HUES64 (cell line): ENCODE data around the gene TBC1D14.
"Not testable (repeated sequence)": the region's sequence is repeated elsewhere in the genome, so short reads cannot be mapped to it uniquely, and the experiment has no call there.

Experiments
- H3K27ac ChIP-seq: 2 replicates; pipeline ENCODE4 v1.7.0; 2013; ENCODE audit warnings: low read depth, low read length, inconsistent platforms
- H3K27me3 ChIP-seq: 2 replicates; pipeline ENCODE4 v1.6.1; 2013; ENCODE audit warnings: mild to moderate bottlenecking, low read length; ENCODE audit not compliant: insufficient read depth
- H3K36me3 ChIP-seq: 2 replicates; pipeline ENCODE4 v1.6.1; 2013; ENCODE audit warnings: mild to moderate bottlenecking, low read length; ENCODE audit not compliant: insufficient read depth
- H3K4me1 ChIP-seq: 2 replicates; pipeline ENCODE4 v1.6.1; 2013; ENCODE audit warnings: mild to moderate bottlenecking, low read length, moderate library complexity; ENCODE audit not compliant: insufficient read depth
- H3K4me3 ChIP-seq: 2 replicates; pipeline ENCODE4 v1.5.1; 2013; ENCODE audit warnings: mild to moderate bottlenecking, low read length, moderate library complexity
- H3K9ac ChIP-seq: 2 replicates; pipeline ENCODE4 v1.6.1; 2013; ENCODE audit warnings: mild to moderate bottlenecking, low read depth, low read length
- H3K9me3 ChIP-seq: 2 replicates; pipeline ENCODE4 v1.6.1; 2013; ENCODE audit warnings: low read depth, low read length; ENCODE audit not compliant: insufficient read depth
- WGBS: fragments of 150-250, 120-280 bp; methylation state at CpG from one replicate; pipeline ENCODE4 v1.1.7; 2013; ENCODE audit warnings: missing lambda C conversion rate; 5-methylcytosine and 5-hydroxymethylcytosine counted together

TBC1D14 gene

DNA sequence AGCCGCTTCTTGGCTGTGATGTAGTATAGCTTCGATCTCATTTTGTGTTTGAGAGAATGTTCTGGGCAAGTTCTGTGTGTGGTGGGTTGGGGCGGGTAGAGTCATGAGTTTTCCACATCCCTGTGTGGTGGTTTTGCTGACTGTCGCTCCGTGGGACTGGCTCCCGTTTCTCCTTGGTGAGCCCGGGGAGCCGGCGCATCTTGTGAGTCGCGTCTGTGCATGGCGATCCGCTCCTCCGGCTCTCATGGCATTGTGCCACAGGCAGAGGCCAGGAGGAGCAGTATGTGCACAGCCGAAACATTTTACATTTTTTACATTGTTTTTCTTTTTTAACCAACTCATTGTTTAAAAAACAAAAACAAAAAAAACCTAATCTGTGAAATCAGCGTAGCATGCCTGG is 27.7 kb upstream of the TBC1D14 start:
- WGBS, result 95% methylated on average over 16 of the region's 16 CpGs
- H3K27ac ChIP-seq, result no peak overlapping the region
- H3K4me3 ChIP-seq, result no peak overlapping the region
- no peaks in the 10 kb centered on the region for H3K9me3 ChIP-seq
- no peaks in the 10 kb centered on the region; the same call in 1 of the 2 replicates for H3K4me1 ChIP-seq
- peaks cover 61% of the 10 kb centered on the region for H3K36me3 ChIP-seq
- H3K27me3 ChIP-seq, result no peaks in the 10 kb centered on the region
- H3K9ac ChIP-seq, result no peak overlapping the region

DNA sequence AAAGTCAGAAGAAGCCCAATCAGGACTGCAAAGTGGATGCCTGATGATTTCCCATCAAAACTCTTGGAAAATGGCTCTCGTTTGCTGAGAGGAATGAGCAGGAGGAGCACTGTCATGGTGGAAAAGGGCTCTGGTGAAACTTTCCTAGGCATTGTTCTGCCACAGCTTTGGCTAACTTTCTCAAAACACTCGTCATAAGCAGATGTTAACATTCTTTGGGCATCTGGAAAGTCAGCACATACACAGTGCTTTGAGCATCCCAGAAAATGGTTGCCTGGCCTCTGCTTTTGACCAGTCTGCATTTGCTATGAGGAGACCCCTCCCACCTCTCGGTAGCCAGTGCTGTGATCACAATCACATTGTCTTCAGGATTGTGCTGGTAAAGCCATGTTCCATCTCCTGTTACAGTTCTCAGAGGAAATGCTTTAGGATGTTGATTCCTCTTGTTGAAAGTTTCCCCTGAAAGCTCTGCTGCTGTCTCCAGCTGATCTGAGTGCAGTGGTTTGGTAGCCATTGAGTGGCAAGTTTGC is 25.2 kb upstream of the TBC1D14 start:
- no peaks in the 10 kb centered on the region; the same call in 1 of the 2 replicates for H3K4me1 ChIP-seq
- no peak overlapping the region for H3K27ac ChIP-seq
- H3K4me3 ChIP-seq, result no peak overlapping the region
- no peaks in the 10 kb centered on the region for H3K27me3 ChIP-seq
- WGBS, result 75% methylated on average over 3 of the region's 3 CpGs
- no peak overlapping the region for H3K9ac ChIP-seq
- H3K36me3 ChIP-seq, result peaks cover 38% of the 10 kb centered on the region
- H3K9me3 ChIP-seq, result no peaks in the 10 kb centered on the region

DNA sequence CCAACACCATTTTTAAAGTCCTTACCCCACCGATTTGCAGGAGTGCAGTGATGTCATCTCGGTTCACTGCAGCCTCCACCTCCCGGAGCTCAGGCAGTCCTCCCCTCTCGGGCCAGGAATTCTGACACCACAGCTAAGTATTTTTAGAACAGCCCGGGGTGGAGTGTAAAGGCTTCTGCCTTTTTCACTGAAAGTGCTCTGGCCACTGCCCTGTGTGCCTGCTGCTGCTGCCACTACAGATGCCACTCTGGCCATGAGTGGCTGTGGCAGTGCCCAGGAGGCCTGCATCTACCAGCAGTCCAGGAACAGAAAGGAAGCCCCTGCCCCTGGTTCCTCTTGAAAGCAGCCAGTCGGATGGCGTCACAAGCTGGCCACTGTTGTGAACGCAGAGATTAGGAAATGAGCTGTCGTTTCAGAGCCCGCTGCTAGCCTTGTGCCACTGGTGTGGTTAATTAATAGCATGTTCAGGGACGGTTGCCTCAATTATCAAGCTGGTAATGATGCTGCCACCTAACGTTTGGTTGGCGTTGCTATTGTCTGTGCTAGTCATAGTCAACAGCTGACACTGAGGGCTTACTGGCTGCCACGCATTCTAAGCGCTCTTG is 23.6 kb upstream of the TBC1D14 start:
- no peaks in the 10 kb centered on the region; the same call in 1 of the 2 replicates for H3K4me1 ChIP-seq
- H3K36me3 ChIP-seq, result peaks cover 27% of the 10 kb centered on the region
- no peaks in the 10 kb centered on the region for H3K27me3 ChIP-seq
- H3K4me3 ChIP-seq, result no peak overlapping the region
- 80% methylated on average over 15 of the region's 15 CpGs for WGBS
- no peaks in the 10 kb centered on the region for H3K9me3 ChIP-seq
- no peak overlapping the region; the same call in 1 of the 2 replicates for H3K27ac ChIP-seq
- H3K9ac ChIP-seq, result no peak overlapping the region

DNA sequence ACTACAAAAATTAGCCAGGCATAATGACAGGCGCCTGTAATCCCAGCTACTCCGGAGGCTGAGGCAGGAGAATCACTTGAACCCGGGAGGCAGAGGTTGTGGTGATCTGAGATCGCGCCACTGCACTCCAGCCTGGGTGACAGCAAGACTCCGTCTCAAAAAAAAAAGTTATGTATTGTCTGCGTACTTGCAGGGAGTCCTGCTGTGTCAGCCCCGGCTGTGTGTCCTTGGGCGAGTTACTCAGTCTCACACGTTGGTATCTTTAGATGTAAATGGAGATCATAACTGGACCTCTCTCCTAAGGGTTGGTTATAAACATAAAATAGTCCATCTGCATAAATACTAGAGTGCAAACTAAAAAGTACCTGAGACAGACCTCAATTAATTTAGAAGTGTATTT is 22.7 kb upstream of the TBC1D14 start:
- Histone ChIP-seq H3K9me3 (no peaks in the 10 kb centered on the region), H3K4me1 (no peaks in the 10 kb centered on the region; the same call in 1 of the 2 replicates), H3K36me3 (peaks cover 18% of the 10 kb centered on the region), H3K9ac (no peak overlapping the region), H3K27ac (no peak overlapping the region), H3K4me3 (no peak overlapping the region), H3K27me3 (no peaks in the 10 kb centered on the region)
- 86% methylated on average over 10 of the region's 10 CpGs for WGBS

DNA sequence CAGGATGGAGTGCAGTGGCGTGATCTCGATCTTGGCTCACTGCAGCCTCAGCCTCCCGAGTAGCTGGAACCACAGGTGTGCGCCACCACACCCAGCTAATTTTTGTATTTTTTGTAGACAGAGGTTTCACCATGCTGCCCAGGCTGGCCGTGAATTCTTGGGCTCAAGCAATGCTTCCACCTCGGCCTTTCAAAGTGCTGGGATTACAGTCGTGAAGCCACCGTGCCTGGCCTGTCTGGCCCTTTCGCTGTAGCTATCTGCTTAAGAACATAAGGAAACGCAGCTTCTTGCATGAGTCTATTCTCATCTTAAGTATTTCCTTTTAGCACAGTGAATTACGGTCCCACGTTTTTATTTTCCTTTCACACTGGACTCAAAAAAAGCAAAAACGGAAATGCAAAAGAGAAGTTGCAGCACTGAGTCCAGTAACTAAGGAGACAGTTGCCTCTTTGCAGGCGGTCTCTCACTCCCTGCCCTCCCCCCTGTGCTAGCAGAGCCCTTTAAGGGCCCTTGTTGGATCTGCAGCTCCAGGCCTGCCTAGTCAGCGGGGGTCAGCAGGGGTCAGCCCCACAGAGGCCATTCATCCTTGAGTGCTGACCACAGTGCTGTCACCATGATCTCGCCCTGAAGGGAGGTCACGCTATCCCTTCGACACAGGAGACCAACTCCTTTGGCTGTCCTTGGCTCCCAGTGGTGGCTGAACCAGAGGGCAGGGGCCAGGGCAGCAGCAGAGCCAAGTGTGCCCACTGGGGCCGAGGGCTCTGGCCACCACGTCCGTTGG is 21.8 kb upstream of the TBC1D14 start:
- Histone ChIP-seq H3K4me1 (no peaks in the 10 kb centered on the region; the same call in 1 of the 2 replicates), H3K27me3 (no peaks in the 10 kb centered on the region), H3K36me3 (peaks cover 9% of the 10 kb centered on the region), H3K9me3 (no peaks in the 10 kb centered on the region), H3K27ac (no peak overlapping the region), H3K9ac (no peak overlapping the region), H3K4me3 (no peak overlapping the region)
- WGBS, result 91% methylated on average over 21 of the region's 21 CpGs

DNA sequence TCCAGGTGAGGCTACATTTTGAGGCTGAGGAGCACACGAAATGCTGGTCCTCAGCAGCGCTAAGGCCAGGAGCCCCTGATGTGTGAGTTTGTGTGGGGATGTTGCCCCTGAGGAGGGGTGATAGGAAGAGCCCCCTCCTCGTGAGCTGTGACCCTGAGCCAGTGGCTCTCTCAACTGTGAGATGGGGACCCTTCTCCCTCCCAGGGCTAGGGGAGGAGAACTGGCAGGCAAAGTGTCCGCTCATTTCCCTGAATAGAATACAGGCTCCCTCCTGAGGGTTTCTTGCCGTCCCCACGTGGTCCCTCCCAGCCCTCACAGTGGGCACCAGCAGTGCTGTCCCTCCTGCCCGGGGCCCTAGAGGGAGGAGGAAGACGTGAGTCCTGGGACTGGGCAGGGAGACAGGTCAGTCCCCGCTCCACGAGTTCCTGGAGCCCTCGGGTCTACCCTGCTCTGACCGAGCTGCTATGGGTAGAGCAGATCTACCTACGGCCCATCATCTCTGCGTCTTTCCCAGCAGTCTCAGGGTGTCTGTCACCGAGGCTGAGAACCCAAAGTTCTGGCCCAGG is 21.0 kb upstream of the TBC1D14 start:
- no peak overlapping the region for H3K9ac ChIP-seq
- H3K4me1 ChIP-seq, result no peaks in the 10 kb centered on the region; the same call in 1 of the 2 replicates
- no peaks in the 10 kb centered on the region for H3K27me3 ChIP-seq
- H3K27ac ChIP-seq, result no peak overlapping the region
- H3K36me3 ChIP-seq, result peaks cover 2% of the 10 kb centered on the region; the same call in 1 of the 2 replicates
- no peaks in the 10 kb centered on the region for H3K9me3 ChIP-seq
- 83% methylated on average over 15 of the region's 15 CpGs for WGBS
- no peak overlapping the region for H3K4me3 ChIP-seq

DNA sequence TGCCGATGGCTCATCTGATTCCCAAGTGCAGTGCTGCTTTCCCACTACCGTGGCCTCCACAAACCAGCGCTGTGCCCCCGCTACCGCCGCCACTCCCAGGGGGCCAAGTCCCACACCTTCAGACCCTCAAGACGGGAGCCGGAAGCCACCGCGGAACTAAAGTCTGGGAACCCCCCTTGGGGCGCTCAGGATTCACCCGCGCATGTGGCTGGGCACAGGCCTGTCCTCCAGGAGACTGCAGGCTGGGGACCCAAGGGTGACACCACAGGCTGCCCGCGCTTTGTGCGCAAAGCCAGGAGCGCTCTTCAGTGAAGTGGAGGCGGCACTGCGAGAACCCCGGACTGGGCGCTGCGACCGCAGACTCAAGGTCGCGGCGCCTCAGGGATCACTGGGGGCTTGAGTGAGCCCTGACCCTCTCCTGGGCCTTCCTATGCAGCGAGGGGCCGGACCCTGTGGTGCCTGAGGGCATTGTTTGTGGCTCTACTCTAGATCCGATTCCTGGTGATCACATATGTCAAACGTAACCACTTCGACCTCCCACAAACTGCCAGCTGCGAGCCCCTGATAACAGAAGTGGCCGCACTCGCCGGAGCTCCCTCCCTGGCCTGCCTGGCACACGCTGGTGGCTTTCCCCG is 20.4 kb upstream of the TBC1D14 start:
- Histone ChIP-seq H3K9ac (no peak overlapping the region), H3K27ac (no peak overlapping the region), H3K4me3 (no peak overlapping the region)

DNA sequence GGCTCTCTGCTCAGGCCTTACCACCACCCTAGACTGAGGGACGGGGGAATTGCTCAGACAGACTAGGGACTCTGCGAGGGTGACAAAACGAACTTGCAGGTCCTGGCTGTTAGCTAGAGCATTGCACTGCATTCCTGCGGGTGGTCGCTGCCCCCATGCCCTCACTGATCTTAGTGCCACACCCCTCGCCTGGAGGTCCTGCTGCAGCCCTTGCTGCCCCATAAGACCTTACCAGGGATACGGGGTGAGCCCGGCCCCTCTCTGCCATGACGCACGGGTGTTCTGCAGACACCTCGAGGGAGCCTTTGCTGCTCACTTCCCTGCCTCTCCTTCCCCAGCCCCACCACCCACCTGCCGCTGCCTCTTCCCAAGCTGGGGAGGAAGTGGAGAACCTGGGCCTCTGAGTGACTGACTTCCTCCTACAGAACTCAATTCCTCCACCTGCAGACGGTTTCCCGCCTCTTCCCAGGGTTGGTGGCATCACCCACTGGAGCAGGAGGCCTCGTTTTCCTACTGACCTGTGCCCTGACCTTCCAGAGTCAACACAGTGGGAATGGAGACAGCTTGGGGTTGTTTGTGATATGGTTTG is 19.8 kb upstream of the TBC1D14 start:
- Histone ChIP-seq H3K9me3 (no peaks in the 10 kb centered on the region), H3K36me3 (no peaks in the 10 kb centered on the region), H3K4me1 (no peaks in the 10 kb centered on the region), H3K27ac (no peak overlapping the region), H3K27me3 (no peaks in the 10 kb centered on the region), H3K4me3 (no peak overlapping the region), H3K9ac (no peak overlapping the region)
- WGBS, result 93% methylated on average over 15 of the region's 15 CpGs

More for the DNA sequence above, 20.4 kb upstream of the TBC1D14 start:
- Histone ChIP-seq H3K9me3 (no peaks in the 10 kb centered on the region), H3K4me1 (no peaks in the 10 kb centered on the region; the same call in 1 of the 2 replicates), H3K27me3 (no peaks in the 10 kb centered on the region), H3K36me3 (no peaks in the 10 kb centered on the region)
- 94% methylated on average over 37 of the region's 37 CpGs for WGBS

DNA sequence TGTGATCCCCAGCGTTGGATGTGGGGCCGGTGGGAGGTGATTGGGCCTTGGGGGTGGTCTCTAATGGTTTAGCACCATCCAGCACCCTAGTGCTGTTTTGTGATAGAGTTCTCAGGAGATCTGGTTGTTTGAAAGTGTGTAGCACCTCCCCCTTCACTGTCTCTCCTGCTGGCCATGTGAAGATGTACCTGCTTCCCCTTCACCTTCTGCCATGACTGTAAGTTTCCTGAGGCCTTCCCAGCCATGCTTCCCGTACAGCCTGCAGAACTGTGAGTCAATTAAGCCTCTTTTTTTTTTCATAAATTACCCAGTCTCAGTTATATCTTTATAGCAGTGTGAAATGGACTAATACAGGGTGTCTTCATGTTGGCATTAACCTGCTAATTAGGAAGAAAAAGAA is 19.3 kb upstream of the TBC1D14 start:
- Histone ChIP-seq H3K4me3 (no peak overlapping the region), H3K9me3 (no peaks in the 10 kb centered on the region), H3K4me1 (no peaks in the 10 kb centered on the region), H3K36me3 (no peaks in the 10 kb centered on the region), H3K9ac (no peak overlapping the region), H3K27ac (no peak overlapping the region), H3K27me3 (no peaks in the 10 kb centered on the region)
- WGBS, result 100% methylated on average over 3 of the region's 3 CpGs

DNA sequence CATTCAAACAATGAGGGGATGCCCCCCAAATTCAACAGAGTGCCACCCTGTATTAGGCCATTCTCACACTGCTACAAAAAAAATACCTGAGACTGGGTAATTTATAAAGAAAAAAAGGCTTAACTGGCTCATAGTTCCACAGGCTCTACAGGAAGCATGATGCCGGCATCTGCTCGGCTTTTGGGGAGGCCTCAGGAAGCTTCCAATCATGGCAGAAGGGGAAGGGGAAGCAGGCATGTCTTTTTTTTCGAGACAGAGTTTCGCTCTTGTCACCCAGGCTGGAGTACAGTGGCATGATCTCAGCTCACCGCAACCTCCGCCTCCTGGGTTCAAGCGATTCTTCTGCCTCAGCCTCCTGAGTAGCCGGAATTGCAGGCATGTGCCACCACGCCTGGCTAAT is 18.7 kb upstream of the TBC1D14 start:
- H3K27me3 ChIP-seq, H3K9me3 ChIP-seq, H3K4me1 ChIP-seq, H3K27ac ChIP-seq, H3K9ac ChIP-seq, H3K4me3 ChIP-seq, H3K36me3 ChIP-seq: not testable (repeated sequence)
- WGBS, result 97% methylated on average over 9 of the region's 9 CpGs
